Gastroesophageal sphincter (tissue), 4 donors: ENCODE results near the gene CKAP4. TPM values are rescaled to one million over a fixed set of nuclear protein-coding genes. Genes with fewer than 3 reads are reported as not detected.

Experiments used
- ATAC-seq: fragments of 150-250 bp; one replicate; pipeline ENCODE4 v1.9.1; 2016; ENCODE audit warnings: mild to moderate bottlenecking, moderate library complexity
- H3K27ac ChIP-seq, 4 donors: fragments of 200-600 bp; sonication (generic) in 3 of 4; 1 replicate in 3 of 4; 2 replicates in 1 of 4; pipeline ENCODE4 v1.5.1; 2016 to 2019
- H3K27me3 ChIP-seq: fragments of 200-600 bp; sonication (generic); one replicate; pipeline ENCODE4 v1.5.1; 2019
- H3K36me3 ChIP-seq, 2 donors: fragments of 200-600 bp; sonication (generic); one replicate each; pipeline ENCODE4 v1.5.1; 2019; ENCODE audit warnings: control low read depth in 1 of 2
- H3K4me1 ChIP-seq, 3 donors: fragments of 200-600 bp; sonication (generic); 1 replicate in 2 of 3; 2 replicates in 1 of 3; pipeline ENCODE4 v1.5.1; 2016 to 2019; ENCODE audit warnings: control low read depth in 2 of 3
- H3K4me3 ChIP-seq, 2 donors: fragments of 200-600 bp; sonication (generic); one replicate each; pipeline ENCODE4 v1.5.1; 2019; ENCODE audit warnings: mild to moderate bottlenecking in 1 of 2, moderate library complexity in 1 of 2
- H3K9me3 ChIP-seq, 3 donors: fragments of 200-600 bp; sonication (generic); one replicate each; pipeline ENCODE4 v1.5.1; 2017 to 2019; ENCODE audit warnings: control low read depth in 2 of 3
- CTCF ChIP-seq, 4 experiments: fragments of 200-600 bp in 2 of 4; fragments of 450-650 bp in 2 of 4; sonication (generic) in 1 of 4; IDR thresholded peaks; one replicate each; pipeline ENCODE4 v1.5.1; 2017 to 2019; ENCODE audit warnings: antibody characterized with exemption in 4 of 4, mild to moderate bottlenecking in 2 of 4, moderate library complexity in 2 of 4
- EP300 ChIP-seq: sonication (generic); formaldehyde crosslinking; IDR thresholded peaks from one replicate; pipeline ENCODE4 v1.6.1; 2017; ENCODE audit warnings: antibody characterized with exemption, mild to moderate bottlenecking
- POLR2A ChIP-seq, 2 donors: fragments of 450-650 bp; IDR thresholded peaks; one replicate each; pipeline ENCODE4 v1.6.1; 2017; ENCODE audit warnings: antibody characterized with exemption in 2 of 2, mild to moderate bottlenecking in 2 of 2, moderate library complexity in 1 of 2
- POLR2AphosphoS5 ChIP-seq: sonication (generic); formaldehyde crosslinking; IDR thresholded peaks from one replicate; pipeline ENCODE4 v1.6.1; 2017; ENCODE audit warnings: antibody characterized with exemption
- WGBS, 2 donors: methylation state at CpG; one replicate each; pipeline ENCODE4 v1.1.5; 2018; ENCODE audit warnings: low coverage in 1 of 2; 5-methylcytosine and 5-hydroxymethylcytosine counted together
- total RNA-seq, 4 donors: library from RNA; depleted of rRNA; stranded (reverse); fragments of >200 nt; gene quantifications; one replicate each; pipeline ENCODE4 v1.1.0, GENCODE V29; 2016

Gene CKAP4
- total RNA-seq, 4 donors from 2014 or later = 36.3 to 55.4 (median 42.9) TPM

GRCh38 chr12:106217706-106218105 is 30.1 kb downstream of the CKAP4 start:
- Histone ChIP-seq H3K4me3 (no peak overlapping the region), H3K4me1 (no peaks in the 10 kb centered on the region), H3K27me3 (peaks cover 5% of the 10 kb centered on the region), H3K36me3 (no peaks in the 10 kb centered on the region), H3K9me3 (peaks cover 0 to 28% (median 0%) of the 10 kb centered on the region in 3 donors), H3K27ac (no peak overlapping the region)
- WGBS, 2 donors = 84 to 87% methylated on average over 2 of the region's 2 CpGs
- ATAC-seq = no peak
- TF ChIP-seq POLR2A (IDR thresholded peaks at IDR 0.05) (no peak), POLR2AphosphoS5 (no peak), EP300 (no peak), CTCF (IDR thresholded peaks at IDR 0.05) (no peak)

- H3K4me1 ChIP-seq = no peaks in the 10 kb centered on the region
- H3K27me3 ChIP-seq = peaks cover 20% of the 10 kb centered on the region
- H3K27ac ChIP-seq = no peak overlapping the region
- no peak overlapping the region for H3K4me3 ChIP-seq
- peaks cover 0 to 28% (median 0%) of the 10 kb centered on the region in 3 donors for H3K9me3 ChIP-seq
- no peak for ATAC-seq
- 64 to 83% methylated on average over 2 to 4 of the region's 4 CpGs for WGBS, 2 donors
- no peaks in the 10 kb centered on the region for H3K36me3 ChIP-seq
- TF ChIP-seq CTCF (IDR thresholded peaks at IDR 0.05) (no peak), POLR2AphosphoS5 (no peak), POLR2A (IDR thresholded peaks at IDR 0.05) (no peak), EP300 (no peak)
Measured at GRCh38 chr12:106214571-106214970, 33.2 kb downstream of the CKAP4 start.

- no peak for TF ChIP-seq POLR2AphosphoS5
- no peak for TF ChIP-seq POLR2A (IDR thresholded peaks at IDR 0.05)
- TF ChIP-seq EP300 = no peak
- TF ChIP-seq CTCF (IDR thresholded peaks at IDR 0.05) = no peak
- Histone ChIP-seq H3K4me3 (no peak overlapping the region), H3K36me3 (no peaks in the 10 kb centered on the region), H3K27ac (no peak overlapping the region), H3K27me3 (peaks cover 20% of the 10 kb centered on the region), H3K9me3 (peaks cover 0 to 24% (median 0%) of the 10 kb centered on the region in 3 donors), H3K4me1 (no peaks in the 10 kb centered on the region)
- ATAC-seq = no peak
- WGBS, 2 donors = 46 to 68% methylated on average over 3 of the region's 6 CpGs
Measured at GRCh38 chr12:106213662-106214061, 34.2 kb downstream of the CKAP4 start.

- WGBS, 2 donors = 100% methylated on average over 2 of the region's 8 CpGs; no CpG with 5 or more reads in 1 of the 2 donors
- no peak overlapping the region for H3K4me3 ChIP-seq
- H3K4me1 ChIP-seq = no peaks in the 10 kb centered on the region
- peaks cover 20% of the 10 kb centered on the region for H3K27me3 ChIP-seq
- H3K36me3 ChIP-seq = no peaks in the 10 kb centered on the region
- ATAC-seq = no peak
- H3K27ac ChIP-seq = no peak overlapping the region
- H3K9me3 ChIP-seq = peaks cover 0 to 7% (median 0%) of the 10 kb centered on the region in 3 donors
- TF ChIP-seq EP300 (no peak), CTCF (IDR thresholded peaks at IDR 0.05) (no peak), POLR2AphosphoS5 (no peak)
Measured at GRCh38 chr12:106211973-106212372, 35.8 kb downstream of the CKAP4 start.

- TF ChIP-seq POLR2AphosphoS5 = no peak
- no peak for TF ChIP-seq CTCF (IDR thresholded peaks at IDR 0.05)
- TF ChIP-seq EP300 = no peak
- TF ChIP-seq POLR2A (IDR thresholded peaks at IDR 0.05) = no peak
- H3K36me3 ChIP-seq = no peaks in the 10 kb centered on the region
- no peaks in the 10 kb centered on the region for H3K4me1 ChIP-seq
- no peak overlapping the region for H3K4me3 ChIP-seq
- H3K9me3 ChIP-seq = no peaks in the 10 kb centered on the region
- no peaks in the 10 kb centered on the region for H3K27me3 ChIP-seq
- H3K27ac ChIP-seq = no peak overlapping the region
- no peak for ATAC-seq
- 0 to 29% methylated on average over 3 of the region's 6 CpGs for WGBS, 2 donors
Measured at GRCh38 chr12:106205208-106206069, 42.4 kb downstream of the CKAP4 start.
